IMR-90 (cell line): ENCODE measurements around the gene SBSN. TPM values are rescaled to one million over a fixed set of nuclear protein-coding genes. Genes with fewer than 3 reads are reported as not detected.

ENCODE experiments used
- ATAC-seq: fragments of 200-7000 bp; cut with Tn5 transposase; 2 replicates; pipeline ENCODE4 v1.9.1; 2020; ENCODE audit warnings: low read depth, mild to moderate bottlenecking, moderate library complexity
- BruUV-seq: library from RNA; stranded (reverse); fragments of 400-500 nt; replicated peaks from 2 replicates; lab custom pipeline; 2021; lab: Mats Ljungman, UMichigan
- CTCF ChIA-PET: fragments of 300-600 bp; formaldehyde crosslinking; extraction: SDS; loops from one replicate; lab custom pipeline; 2021; ENCODE audit warnings: antibody characterized with exemption; lab: Yijun Ruan, JAX
- POLR2A ChIA-PET: fragments of 300-600 bp; sonication (Branson Sonifier 250); formaldehyde crosslinking; loops from one replicate; lab custom pipeline; 2022; ENCODE audit warnings: antibody characterized with exemption; ENCODE audit not compliant: unreplicated experiment; lab: Charles Lee
- DNase-seq: peaks from one replicate; pipeline ENCODE4 v3.0.0; 2013
- H2AFZ ChIP-seq: replicated peaks from 2 replicates; pipeline ENCODE3; 2013; ENCODE audit warnings: low read length, mild to moderate bottlenecking; ENCODE audit not compliant: poor library complexity
- H2AK5ac ChIP-seq: 2 replicates; pipeline ENCODE4 v1.6.1; 2013; ENCODE audit warnings: low read depth, low read length, inconsistent platforms
- H2AK9ac ChIP-seq: replicated peaks from 2 replicates; pipeline ENCODE3; 2013; ENCODE audit warnings: mild to moderate bottlenecking, low read depth, low read length, moderate library complexity; ENCODE audit not compliant: poor library complexity
- H2BK120ac ChIP-seq: 2 replicates; pipeline ENCODE4 v1.6.1; 2013; ENCODE audit warnings: low read depth, low read length, inconsistent platforms
- H2BK15ac ChIP-seq: 3 replicates; pipeline ENCODE4 v1.6.1; 2013; ENCODE audit warnings: low read depth, low read length, inconsistent platforms
- H2BK20ac ChIP-seq: 2 replicates; pipeline ENCODE4 v1.6.1; 2013; ENCODE audit warnings: low read depth, mild to moderate bottlenecking, inconsistent platforms, low read length, moderate library complexity
- H2BK5ac ChIP-seq: 2 replicates; pipeline ENCODE4 v1.6.1; 2013; ENCODE audit warnings: mild to moderate bottlenecking, low read depth, low read length, inconsistent platforms; ENCODE audit not compliant: poor library complexity, severe bottlenecking
- H3K14ac ChIP-seq: replicated peaks from 2 replicates; pipeline ENCODE4 v1.6.1; 2013; ENCODE audit warnings: low read depth, low read length, inconsistent platforms
- H3K18ac ChIP-seq: 2 replicates; pipeline ENCODE4 v1.6.1; 2013; ENCODE audit warnings: low read depth, low read length, control low read depth
- H3K23ac ChIP-seq: 2 replicates; pipeline ENCODE4 v1.6.1; 2013; ENCODE audit warnings: low read depth, low read length, inconsistent platforms
- H3K27ac ChIP-seq: 2 replicates; pipeline ENCODE4 v1.5.1; 2013; ENCODE audit warnings: mild to moderate bottlenecking, control low read depth, low read length; ENCODE audit not compliant: insufficient read depth
- H3K27me3 ChIP-seq: 2 replicates; pipeline ENCODE4 v1.6.1; 2013; ENCODE audit warnings: low read length; ENCODE audit not compliant: control insufficient read depth, insufficient read depth
- H3K36me3 ChIP-seq: 2 replicates; pipeline ENCODE4 v1.6.1; 2013; ENCODE audit warnings: low read length, mixed read lengths; ENCODE audit not compliant: control insufficient read depth, insufficient read depth
- H3K4ac ChIP-seq: 2 replicates; pipeline ENCODE4 v1.6.1; 2013; ENCODE audit warnings: low read depth, low read length, inconsistent platforms
- H3K4me1 ChIP-seq: 2 replicates; pipeline ENCODE4 v1.6.1; 2013; ENCODE audit warnings: low read length, mixed read lengths; ENCODE audit not compliant: control insufficient read depth, insufficient read depth
- H3K4me2 ChIP-seq: 2 replicates; pipeline ENCODE4 v1.6.1; 2013; ENCODE audit warnings: low read depth, mild to moderate bottlenecking, control low read depth, low read length, moderate library complexity
- H3K4me3 ChIP-seq: 2 replicates; pipeline ENCODE4 v1.5.1; 2013; ENCODE audit warnings: low read depth, mild to moderate bottlenecking, control low read depth, low read length, moderate library complexity; ENCODE audit not compliant: insufficient read depth
- H3K56ac ChIP-seq: 2 replicates; pipeline ENCODE4 v1.6.1; 2013; ENCODE audit warnings: low read length, inconsistent platforms; ENCODE audit not compliant: insufficient read depth; ENCODE audit errors: extremely low read depth
- H3K79me1 ChIP-seq, 2 experiments: 2 replicates each; pipeline ENCODE4 v1.6.1; 2013; ENCODE audit warnings: low read length in 2 of 2, inconsistent platforms in 1 of 2, low read depth in 1 of 2
- H3K9ac ChIP-seq: 2 replicates; pipeline ENCODE4 v1.6.1; 2013; ENCODE audit warnings: low read depth, low read length, control low read depth
- H3K9me1 ChIP-seq: 2 replicates; pipeline ENCODE4 v1.6.1; 2013; ENCODE audit warnings: low read length, inconsistent platforms; ENCODE audit not compliant: insufficient read depth
- H3K9me3 ChIP-seq: 2 replicates; pipeline ENCODE4 v1.6.1; 2013; ENCODE audit warnings: low read length; ENCODE audit not compliant: control insufficient read depth, insufficient read depth
- H4K20me1 ChIP-seq: 2 replicates; pipeline ENCODE4 v1.6.1; 2013; ENCODE audit warnings: low read length, inconsistent platforms; ENCODE audit not compliant: insufficient read depth
- H4K5ac ChIP-seq: 2 replicates; pipeline ENCODE4 v1.6.1; 2013; ENCODE audit warnings: mild to moderate bottlenecking, low read depth, low read length, control low read depth
- H4K8ac ChIP-seq, 2 experiments: 2 replicates each; pipeline ENCODE4 v1.6.1; 2013; ENCODE audit warnings: low read depth in 2 of 2, low read length in 2 of 2, control low read depth in 1 of 2, inconsistent platforms in 1 of 2
- H4K91ac ChIP-seq: 2 replicates; pipeline ENCODE4 v1.6.1; 2013; ENCODE audit warnings: low read depth, low read length, inconsistent platforms; ENCODE audit not compliant: insufficient read depth
- ELK1 ChIP-seq: fragments of 150-350 bp; IDR thresholded peaks from 2 replicates; pipeline ENCODE4 v1.6.1; 2016; ENCODE audit warnings: low read depth, mild to moderate bottlenecking, low read length, moderate library complexity, borderline replicate concordance
- NFE2L2 ChIP-seq: fragments of 150-350 bp; IDR thresholded peaks from 2 replicates; pipeline ENCODE4 v1.6.1; 2016; ENCODE audit warnings: low read depth, mild to moderate bottlenecking, low read length
- RCOR1 ChIP-seq: IDR thresholded peaks from 2 replicates; pipeline ENCODE4 v1.6.1; 2012; ENCODE audit warnings: mild to moderate bottlenecking, low read length, improper control_type of control experiment; ENCODE audit not compliant: insufficient replicate concordance
- SMC3 ChIP-seq: fragments of 150-350 bp; IDR thresholded peaks from 2 replicates; pipeline ENCODE4 v1.6.1; 2016; ENCODE audit warnings: low read depth, mild to moderate bottlenecking, antibody characterized with exemption, low read length, moderate library complexity
- WGBS, 2 experiments: methylation state at CpG; one replicate each; pipeline versions ENCODE4 v1.1.5 to v1.1.7; 2013; ENCODE audit warnings: missing lambda C conversion rate in 2 of 2; ENCODE audit not compliant: insufficient read length in 1 of 2; ENCODE audit errors: extremely low coverage in 2 of 2; 5-methylcytosine and 5-hydroxymethylcytosine counted together
- dilution Hi-C: fragments of 300-500 bp; cut with HindIII; formaldehyde crosslinking; loops from one replicate; pipeline ENCODE4 v1.14.3; 2018; ENCODE audit warnings: low sequenced_read_pairs; ENCODE audit not compliant: unreplicated experiment
- in situ Hi-C: fragments of 300-500 bp; cut with MboI; formaldehyde crosslinking; loops from 3 replicates; pipeline ENCODE4 v1.14.3; 2019; ENCODE audit warnings: low sequenced_read_pairs, inconsistent platforms, mixed read lengths
- intact Hi-C: fragments of 100-400 bp; cut with micrococcal nuclease; formaldehyde crosslinking; loops from 2 replicates; pipeline ENCODE4 v1.10.0; 2022
- polyA plus RNA-seq, 3 experiments: library from polyadenylated mRNA; depleted of rRNA; stranded (reverse); fragments of >200 nt; gene quantifications; 2 replicates each; pipeline ENCODE4 v1.2.3, GENCODE V29; 2012; ENCODE audit warnings: low replicate concordance in 1 of 3
- total RNA-seq: library from RNA; depleted of rRNA; stranded (reverse); fragments of >200 nt; gene quantifications from 2 replicates; pipeline ENCODE4 v1.2.3, GENCODE V29; 2012

The SBSN gene
- total and polyA plus RNA-seq, 2 of the 4 experiments (the other 2 are of a cell fraction): 0.72 to 6.4 TPM

GRCh38 chr19:35522745-35523327, 5.3 kb downstream of the SBSN start:
- Histone ChIP-seq H2BK5ac (no peak overlapping the region), H3K18ac (no peak overlapping the region), H2AK5ac (no peak overlapping the region), H3K4me2 (no peak overlapping the region), H3K4me3 (no peak overlapping the region), H3K79me1 (0 out of 4 replicates have a peak, but pooled peaks cover 0 to 3% of the 10 kb centered on the region in 2 experiments), H3K14ac (no peak overlapping the region), H3K27me3 (peaks cover 7% of the 10 kb centered on the region), H3K4me1 (peaks cover 7% of the 10 kb centered on the region), H2AFZ (peak overlapping the region; percentile 43), H3K9ac (no peak overlapping the region), H4K8ac (no peak overlapping the region), H4K91ac (no peak overlapping the region), H3K36me3 (no peaks in the 10 kb centered on the region), H3K9me1 (peaks cover 10% of the 10 kb centered on the region), H3K9me3 (no peaks in the 10 kb centered on the region), H2AK9ac (no peak overlapping the region), H2BK15ac (no peak overlapping the region), H3K23ac (no peak overlapping the region), H3K27ac (no peak overlapping the region), H4K5ac (no peak overlapping the region), H3K4ac (no peak overlapping the region), H4K20me1 (no peaks in the 10 kb centered on the region), H3K56ac (no peak overlapping the region), H2BK120ac (no peak overlapping the region), H2BK20ac (no peak overlapping the region)
- ATAC-seq (no peak), DNase-seq (no peak)
- ChIA-PET POLR2A (no interaction called here), CTCF (no interaction called here)
- no TSS peak for BruUV-seq
- intact Hi-C loops (no loop called here), dilution Hi-C loops (no loop called here), in situ Hi-C loops (no loop called here)
- WGBS, 2 experiments: 75% methylated on average over 7 of the region's 12 CpGs; no CpG with 5 or more reads in 1 of the 2 experiments
- TF ChIP-seq SMC3 (no peak), NFE2L2 (no peak), ELK1 (no peak), RCOR1 (no peak)
